Left hindlimb (tissue), 1 donor: ENCODE data around the gene ETV5.
A peak's percentile ranks its signal among the peaks of the same experiment; 100 is the strongest.
"Not testable (repeated sequence)": the region's sequence is repeated elsewhere in the genome, so short reads cannot be mapped to it uniquely, and the experiment has no call there.

Source experiments
- DNase-seq: peaks from one replicate; pipeline ENCODE4 v3.0.0-alpha.2; 2018

ETV5 gene

GRCh38 chr3:186059192-186059591 is 49.7 kb downstream of the ETV5 start:
- DNase-seq, result no peak

GRCh38 chr3:186058225-186058624 is 50.7 kb downstream of the ETV5 start:
- DNase-seq, result no peak

GRCh38 chr3:186057594-186057993 is 51.3 kb downstream of the ETV5 start:
- DNase-seq, result no peak

- no peak for DNase-seq
Observed at GRCh38 chr3:186054792-186055352, 54.0 kb downstream of the ETV5 start.

GRCh38 chr3:186053954-186054791 is 54.7 kb downstream of the ETV5 start:
- peak; percentile 59 for DNase-seq

GRCh38 chr3:186052096-186052840 is 56.6 kb downstream of the ETV5 start:
- DNase-seq, result no peak

GRCh38 chr3:186049001-186049400 is 59.9 kb downstream of the ETV5 start:
- no peak for DNase-seq

GRCh38 chr3:186048119-186048518 is 60.8 kb downstream of the ETV5 start:
- no peak for DNase-seq

GRCh38 chr3:186046838-186047237 is 62.1 kb downstream of the ETV5 start:
- no peak for DNase-seq

- no peak for DNase-seq
Observed at GRCh38 chr3:186044968-186045367, 63.9 kb downstream of the ETV5 start.

- DNase-seq, result no peak
Observed at GRCh38 chr3:186044427-186044826, 64.5 kb downstream of the ETV5 start.

- DNase-seq, result no peak
Observed at GRCh38 chr3:186042521-186043202, 66.2 kb downstream of the ETV5 start.

- DNase-seq, result no peak
Observed at GRCh38 chr3:186042036-186042435, 66.9 kb downstream of the ETV5 start.

GRCh38 chr3:186038360-186038759 is 70.5 kb downstream of the ETV5 start:
- DNase-seq, result no peak

GRCh38 chr3:186035277-186035676 is 73.6 kb downstream of the ETV5 start:
- DNase-seq, result no peak

GRCh38 chr3:186032321-186032720 is 76.6 kb downstream of the ETV5 start:
- no peak for DNase-seq

- not testable (repeated sequence) for DNase-seq
Observed at GRCh38 chr3:186025993-186026392, 82.9 kb downstream of the ETV5 start.

GRCh38 chr3:186025161-186025560 is 83.7 kb downstream of the ETV5 start:
- DNase-seq, result no peak

- DNase-seq, result peak; percentile 62
Observed at GRCh38 chr3:186024210-186024609, 84.7 kb downstream of the ETV5 start.

GRCh38 chr3:186022931-186023330 is 86.0 kb downstream of the ETV5 start:
- no peak for DNase-seq

GRCh38 chr3:186021673-186022362 is 87.1 kb downstream of the ETV5 start:
- DNase-seq, result no peak

GRCh38 chr3:186021250-186021649 is 87.6 kb downstream of the ETV5 start:
- DNase-seq, result not testable (repeated sequence)

- not testable (repeated sequence) for DNase-seq
Observed at GRCh38 chr3:186019288-186019687, 89.6 kb downstream of the ETV5 start.
